Endodermal cell (in vitro differentiated cells): ENCODE data around the gene PTTG1IP. TPM values are rescaled to one million over a fixed set of nuclear protein-coding genes. Genes with fewer than 3 reads are reported as not detected.

Source experiments
- DNase-seq: peaks from one replicate; pipeline ENCODE4 v3.0.0-alpha.2; 2017
- H3K27ac ChIP-seq: 2 replicates; pipeline ENCODE4 v1.5.1; 2013; ENCODE audit warnings: mild to moderate bottlenecking, low read depth, low read length, moderate library complexity
- H3K27me3 ChIP-seq: 2 replicates; pipeline ENCODE4 v1.6.1; 2013; ENCODE audit warnings: mild to moderate bottlenecking, low read length, moderate library complexity; ENCODE audit not compliant: insufficient read depth, control insufficient read depth, poor library complexity, severe bottlenecking
- H3K36me3 ChIP-seq: 2 replicates; pipeline ENCODE4 v1.7.0; 2013; ENCODE audit warnings: mild to moderate bottlenecking, low read length, moderate library complexity; ENCODE audit not compliant: control insufficient read depth, insufficient read depth
- H3K4me1 ChIP-seq: one replicate; pipeline ENCODE4 v1.7.0; 2013; ENCODE audit warnings: low read length; ENCODE audit not compliant: control insufficient read depth, insufficient read depth
- H3K4me3 ChIP-seq: 2 replicates; pipeline ENCODE4 v1.5.1; 2013; ENCODE audit warnings: mild to moderate bottlenecking, low read length, moderate library complexity
- H3K9ac ChIP-seq: 2 replicates; pipeline ENCODE4 v1.6.1; 2013; ENCODE audit warnings: mild to moderate bottlenecking, low read length, moderate library complexity; ENCODE audit not compliant: poor library complexity, severe bottlenecking; ENCODE audit errors: extremely low read depth
- H3K9me3 ChIP-seq: 2 replicates; pipeline ENCODE4 v1.6.1; 2013; ENCODE audit warnings: mild to moderate bottlenecking, low read length, moderate library complexity; ENCODE audit not compliant: control insufficient read depth
- H3K27ac Mint-ChIP-seq: 2 replicates; pipeline ENCODE4 v1.8.0; 2020; ENCODE audit warnings: mixed read lengths
- H3K27me3 Mint-ChIP-seq: 2 replicates; pipeline ENCODE4 v1.8.0; 2021; ENCODE audit warnings: mild to moderate bottlenecking, mixed read lengths; ENCODE audit not compliant: insufficient read depth
- H3K36me3 Mint-ChIP-seq: 2 replicates; pipeline ENCODE4 v1.8.0; 2020; ENCODE audit warnings: low read depth, mixed read lengths
- H3K4me1 Mint-ChIP-seq: 2 replicates; pipeline ENCODE4 v1.8.0; 2020; ENCODE audit warnings: mixed read lengths
- H3K4me3 Mint-ChIP-seq: 2 replicates; pipeline ENCODE4 v1.8.0; 2020; ENCODE audit warnings: mild to moderate bottlenecking, moderate library complexity, mixed read lengths
- H3K9me3 Mint-ChIP-seq: 2 replicates; pipeline ENCODE4 v1.8.0; 2020; ENCODE audit warnings: mild to moderate bottlenecking, mixed read lengths
- WGBS, 2 experiments: methylation state at CpG; one replicate each; pipeline versions ENCODE4 v1.1.5 to v1.1.7; 2013; ENCODE audit warnings: missing lambda C conversion rate in 2 of 2, mixed read lengths in 1 of 2; ENCODE audit not compliant: insufficient coverage in 1 of 2, insufficient read length in 1 of 2; 5-methylcytosine and 5-hydroxymethylcytosine counted together
- total RNA-seq, 2 donors: library from RNA; stranded (reverse); fragmentation: NEBNext Ultra II Directional in 1 of 2; extraction: Animal tissue kit (Norgen Biotek cat#: 25700) in 1 of 2; gene quantifications; 2 replicates in 1 of 2; 3 replicates in 1 of 2; pipeline ENCODE4 v1.2.1, GENCODE V29; 2021
- TF ChIP-seq, protein P1 (sequence below): fragments of 200-600 bp; sonication (generic); conservative IDR thresholded peaks from 2 replicates; pipeline ENCODE4 v1.5.0; 2021; ENCODE audit warnings: antibody characterized with exemption, mild to moderate bottlenecking

The PTTG1IP gene
- total RNA-seq, 2 donors from 2014 or later = 155 to 168 TPM

DNA sequence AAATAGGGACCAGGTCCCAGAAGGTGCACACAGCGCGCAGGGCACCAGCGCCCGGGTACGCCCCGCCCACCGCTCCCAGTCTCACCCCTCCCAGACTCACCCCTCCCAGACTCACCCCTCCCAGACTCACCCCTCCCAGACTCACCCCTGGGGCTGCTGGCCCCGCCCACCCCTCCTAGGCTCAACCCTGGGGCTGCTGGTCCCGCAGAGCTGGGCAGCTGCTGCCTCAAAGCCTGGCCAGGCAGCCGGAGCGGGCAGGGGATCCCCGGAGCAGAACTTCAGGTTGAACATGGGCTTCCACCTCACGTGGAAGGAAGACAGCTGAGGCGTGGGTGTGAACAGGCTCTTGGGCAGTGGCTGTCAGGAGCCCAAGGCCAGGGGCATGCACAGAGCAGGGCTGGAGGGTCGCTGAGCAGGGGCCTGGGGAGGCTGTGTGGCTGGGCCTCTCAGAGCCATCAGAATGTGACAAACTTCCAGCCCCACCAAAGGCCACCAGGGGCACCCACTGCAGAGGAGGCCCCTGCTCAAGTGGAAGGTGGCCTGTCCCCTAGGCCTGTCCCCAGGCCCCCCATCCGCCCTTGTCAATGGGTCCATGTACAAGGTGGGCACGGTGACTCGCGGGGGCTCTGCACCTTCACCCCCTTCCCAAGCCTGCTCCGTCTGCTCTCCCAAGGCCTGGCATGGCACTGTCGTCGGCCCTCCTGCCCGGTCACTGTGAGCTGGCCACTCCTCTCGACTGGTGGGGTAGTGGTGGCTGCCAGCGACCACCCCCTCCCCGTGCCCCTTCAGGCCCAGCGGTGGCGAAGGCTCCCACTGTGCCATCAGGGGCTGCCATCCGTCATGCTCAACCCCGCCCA is 35.2 kb downstream of the PTTG1IP start:
- Mint-ChIP-seq H3K27me3 (no peaks in the 10 kb centered on the region), H3K4me1 (peaks cover 2% of the 10 kb centered on the region), H3K27ac (no peak overlapping the region), H3K9me3 (no peaks in the 10 kb centered on the region), H3K4me3 (no peak overlapping the region), H3K36me3 (no peaks in the 10 kb centered on the region)
- TF ChIP-seq, protein P1, sequence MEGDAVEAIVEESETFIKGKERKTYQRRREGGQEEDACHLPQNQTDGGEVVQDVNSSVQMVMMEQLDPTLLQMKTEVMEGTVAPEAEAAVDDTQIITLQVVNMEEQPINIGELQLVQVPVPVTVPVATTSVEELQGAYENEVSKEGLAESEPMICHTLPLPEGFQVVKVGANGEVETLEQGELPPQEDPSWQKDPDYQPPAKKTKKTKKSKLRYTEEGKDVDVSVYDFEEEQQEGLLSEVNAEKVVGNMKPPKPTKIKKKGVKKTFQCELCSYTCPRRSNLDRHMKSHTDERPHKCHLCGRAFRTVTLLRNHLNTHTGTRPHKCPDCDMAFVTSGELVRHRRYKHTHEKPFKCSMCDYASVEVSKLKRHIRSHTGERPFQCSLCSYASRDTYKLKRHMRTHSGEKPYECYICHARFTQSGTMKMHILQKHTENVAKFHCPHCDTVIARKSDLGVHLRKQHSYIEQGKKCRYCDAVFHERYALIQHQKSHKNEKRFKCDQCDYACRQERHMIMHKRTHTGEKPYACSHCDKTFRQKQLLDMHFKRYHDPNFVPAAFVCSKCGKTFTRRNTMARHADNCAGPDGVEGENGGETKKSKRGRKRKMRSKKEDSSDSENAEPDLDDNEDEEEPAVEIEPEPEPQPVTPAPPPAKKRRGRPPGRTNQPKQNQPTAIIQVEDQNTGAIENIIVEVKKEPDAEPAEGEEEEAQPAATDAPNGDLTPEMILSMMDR = peak; percentile 46
- no peaks in the 10 kb centered on the region for H3K9me3 ChIP-seq
- H3K4me3 ChIP-seq = no peak overlapping the region
- no peaks in the 10 kb centered on the region for H3K27me3 ChIP-seq
- DNase-seq = no peak
- no peak overlapping the region for H3K9ac ChIP-seq
- no peak overlapping the region for H3K27ac ChIP-seq
- H3K4me1 ChIP-seq = no peaks in the 10 kb centered on the region
- 80 to 88% methylated on average over 9 to 30 of the region's 30 CpGs for WGBS, 2 experiments
- no peaks in the 10 kb centered on the region for H3K36me3 ChIP-seq

DNA sequence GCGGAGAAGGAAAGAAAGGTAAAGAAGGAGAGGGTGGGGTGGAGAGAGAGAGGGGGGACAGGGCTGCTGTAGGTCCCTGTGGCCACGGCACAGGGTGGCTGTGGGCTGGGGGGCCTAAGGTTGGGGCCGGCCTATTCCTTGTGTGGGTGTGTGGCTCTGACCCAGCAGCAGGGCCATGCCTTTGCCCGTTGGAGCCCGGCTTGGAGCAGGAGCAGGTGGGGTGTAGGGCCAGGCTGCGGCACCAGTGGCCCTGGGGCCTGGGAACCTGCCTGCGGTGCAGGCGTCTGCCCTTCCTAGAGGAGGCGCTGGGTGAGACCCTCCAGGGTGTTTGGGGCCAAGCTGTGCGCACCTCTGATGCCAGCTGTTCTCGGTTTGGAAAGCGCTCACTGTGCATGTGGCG is 36.0 kb downstream of the PTTG1IP start:
- peaks cover 2% of the 10 kb centered on the region for H3K4me1 Mint-ChIP-seq
- Histone ChIP-seq H3K9me3 (no peaks in the 10 kb centered on the region), H3K9ac (no peak overlapping the region), H3K27me3 (no peaks in the 10 kb centered on the region), H3K36me3 (no peaks in the 10 kb centered on the region), H3K4me3 (no peak overlapping the region), H3K27ac (no peak overlapping the region), H3K4me1 (no peaks in the 10 kb centered on the region)
- no peak for DNase-seq
- no peaks in the 10 kb centered on the region for H3K36me3 Mint-ChIP-seq
- no peaks in the 10 kb centered on the region for H3K27me3 Mint-ChIP-seq
- H3K9me3 Mint-ChIP-seq = no peaks in the 10 kb centered on the region
- WGBS, 2 experiments = 89 to 94% methylated on average over 8 to 13 of the region's 13 CpGs
- TF ChIP-seq, protein P1 = no peak
- no peak overlapping the region for H3K4me3 Mint-ChIP-seq
- no peak overlapping the region for H3K27ac Mint-ChIP-seq

DNA sequence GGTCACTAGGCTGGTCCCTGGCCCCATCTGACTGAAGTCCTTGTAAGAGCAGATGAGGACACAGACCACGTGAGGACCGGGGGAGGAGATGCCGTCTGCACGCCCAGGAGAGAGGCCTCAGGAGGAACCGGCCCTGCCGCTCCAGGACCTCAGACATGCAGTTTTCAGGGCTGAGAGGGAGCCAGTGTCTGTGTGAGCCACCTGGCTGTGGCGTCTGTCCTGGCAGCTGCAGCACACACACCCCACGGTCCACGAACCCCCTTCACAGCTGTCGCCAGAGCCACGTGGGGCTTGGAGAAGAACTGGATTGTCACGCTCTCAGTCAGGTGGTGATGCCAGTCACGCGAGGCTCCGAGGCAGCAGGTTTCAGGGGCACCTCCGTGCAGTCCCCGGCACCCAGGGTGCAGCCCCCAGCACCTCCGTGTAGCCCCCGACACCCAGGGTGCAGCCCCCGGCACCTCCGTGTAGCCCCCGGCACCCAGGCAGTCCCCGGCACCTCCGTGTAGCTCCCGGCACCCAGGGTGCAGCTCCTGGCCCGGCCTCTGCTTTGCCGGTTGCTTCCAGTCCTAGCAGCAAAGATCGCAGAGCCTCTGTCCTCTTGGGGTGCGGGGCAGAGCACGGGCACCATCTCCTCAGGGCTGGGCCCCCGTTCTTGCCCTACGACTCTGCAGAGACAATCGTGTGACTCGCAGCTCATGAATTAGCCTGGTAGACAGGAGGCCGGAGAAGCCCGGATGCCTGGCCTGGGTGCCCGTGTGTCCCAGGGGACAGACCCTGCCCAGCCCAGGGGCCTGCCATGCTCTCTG is 36.6 kb downstream of the PTTG1IP start:
- 87 to 92% methylated on average over 19 to 37 of the region's 37 CpGs for WGBS, 2 experiments
- peak; percentile 72 for DNase-seq

More for the DNA sequence above, 36.6 kb downstream of the PTTG1IP start:
- Histone ChIP-seq H3K4me3 (no peak overlapping the region), H3K9me3 (no peaks in the 10 kb centered on the region), H3K36me3 (no peaks in the 10 kb centered on the region), H3K4me1 (no peaks in the 10 kb centered on the region), H3K27me3 (no peaks in the 10 kb centered on the region), H3K9ac (no peak overlapping the region), H3K27ac (no peak overlapping the region)
- Mint-ChIP-seq H3K27ac (no peak overlapping the region), H3K4me3 (no peak overlapping the region), H3K9me3 (no peaks in the 10 kb centered on the region), H3K36me3 (no peaks in the 10 kb centered on the region), H3K4me1 (peaks cover 2% of the 10 kb centered on the region), H3K27me3 (no peaks in the 10 kb centered on the region)
- TF ChIP-seq, protein P1 = peak; percentile 19
